ENCODE measurements around the gene DRC3.
"Not testable (repeated sequence)": the region's sequence is repeated elsewhere in the genome, so short reads cannot be mapped to it uniquely, and the experiment has no call there.

Gene DRC3

GRCh38 chr17:17942846-17943245 lies 29.8 kb upstream of the DRC3 start:
- DNase-seq: no peak

DNA sequence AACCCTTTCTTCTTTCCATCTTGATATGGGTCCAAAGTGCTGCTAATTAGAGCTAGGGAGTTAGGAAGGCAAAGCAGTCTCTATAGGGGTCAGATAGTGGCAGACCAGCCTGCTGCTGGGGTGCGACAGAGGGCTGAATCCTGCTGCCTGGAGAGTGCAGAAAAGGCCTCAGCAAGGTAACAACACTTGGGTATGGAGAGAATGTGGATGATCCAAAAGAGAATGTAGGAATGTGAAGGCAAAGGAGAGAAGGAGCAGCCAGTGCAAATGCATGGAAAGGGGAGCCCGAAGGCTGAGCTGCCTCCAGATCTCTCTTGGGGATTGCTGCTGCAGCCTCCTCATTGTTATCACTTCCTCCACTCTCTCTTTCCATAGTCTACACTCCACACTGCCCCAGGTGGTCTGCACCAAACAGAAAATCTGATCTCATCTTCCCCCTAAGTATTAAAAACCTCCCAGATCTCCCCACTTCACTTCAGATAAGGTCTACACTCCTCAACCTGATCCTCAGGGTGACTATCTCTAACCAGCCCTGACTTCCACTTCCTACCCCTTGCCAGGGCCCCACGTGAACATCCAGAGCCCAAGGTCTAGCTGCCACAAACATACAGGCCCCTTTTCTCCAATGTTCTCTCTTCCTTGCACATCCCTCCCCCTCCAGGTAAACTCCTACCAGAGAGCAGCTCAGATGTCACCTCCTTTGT lies 29.2 kb upstream of the DRC3 start:
- no peak for DNase-seq

DNA sequence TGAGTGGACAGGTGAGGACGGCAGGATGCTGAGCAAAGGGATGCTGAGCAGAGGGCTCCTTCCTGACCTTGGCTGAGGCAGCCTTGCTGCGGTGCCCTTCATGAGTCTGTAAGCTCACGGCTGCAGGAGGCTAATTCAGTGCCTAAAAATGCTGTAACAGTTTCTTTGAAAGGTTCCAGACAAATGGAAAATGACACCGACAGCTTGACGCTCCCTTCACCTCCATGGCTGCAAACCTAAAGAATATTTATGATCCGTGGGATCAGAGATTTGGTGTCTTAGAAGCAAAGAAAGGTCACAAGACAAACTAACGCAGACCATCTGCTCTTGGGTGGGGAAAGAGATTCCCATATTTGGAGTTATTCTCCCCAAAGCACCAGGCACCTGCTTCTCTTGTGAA lies 28.4 kb upstream of the DRC3 start:
- DNase-seq: no peak

GRCh38 chr17:17944743-17945142 lies 27.9 kb upstream of the DRC3 start:
- no peak for DNase-seq

GRCh38 chr17:17946093-17946492 lies 26.6 kb upstream of the DRC3 start:
- DNase-seq: no peak

GRCh38 chr17:17947309-17947708 lies 25.4 kb upstream of the DRC3 start:
- DNase-seq: no peak

DNA sequence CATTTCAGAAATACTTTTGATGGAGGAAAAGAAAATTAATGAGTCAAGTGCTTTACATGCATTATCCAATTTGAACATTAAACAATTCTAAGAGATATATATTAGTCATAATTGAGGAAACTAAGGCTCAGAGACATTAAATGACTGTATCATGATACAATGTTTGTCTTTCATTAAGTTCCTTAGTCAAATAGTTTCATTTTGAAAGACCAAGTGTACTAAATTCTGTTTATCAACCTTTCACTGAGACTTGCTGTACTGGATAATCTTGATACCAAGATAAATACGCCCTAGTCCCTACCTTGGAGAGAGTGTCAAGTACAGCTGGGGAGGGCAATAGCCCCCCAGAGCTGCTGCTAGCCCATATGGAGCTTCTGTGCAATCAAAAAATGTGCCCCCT lies 24.7 kb upstream of the DRC3 start:
- DNase-seq: no peak

- no peak for DNase-seq
Measured at GRCh38 chr17:17950347-17950746, 22.3 kb upstream of the DRC3 start.

- DNase-seq: no peak
Measured at GRCh38 chr17:17950806-17951205, 21.9 kb upstream of the DRC3 start.

- no peak for DNase-seq
Measured at GRCh38 chr17:17951524-17951923, 21.1 kb upstream of the DRC3 start.

DNA sequence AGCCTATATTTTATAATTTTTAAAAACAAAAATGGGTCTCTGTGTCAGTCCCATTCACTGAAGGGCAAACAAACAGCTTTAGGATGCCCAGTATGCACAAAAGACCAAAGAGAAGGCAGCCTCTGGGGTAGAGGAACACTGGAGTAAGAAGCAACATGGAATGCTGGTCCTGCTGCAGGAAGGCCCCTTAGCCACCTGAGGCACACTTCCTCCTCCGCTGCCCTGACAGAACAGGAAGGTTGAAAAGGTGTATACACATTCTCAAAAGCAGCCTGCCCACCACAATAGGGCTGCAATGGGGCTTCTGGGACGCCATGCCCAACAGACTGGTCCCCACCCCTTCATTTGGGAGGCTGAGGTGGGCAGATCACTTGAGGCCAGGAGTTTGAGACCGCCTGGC lies 20.0 kb upstream of the DRC3 start:
- DNase-seq: no peak

DNA sequence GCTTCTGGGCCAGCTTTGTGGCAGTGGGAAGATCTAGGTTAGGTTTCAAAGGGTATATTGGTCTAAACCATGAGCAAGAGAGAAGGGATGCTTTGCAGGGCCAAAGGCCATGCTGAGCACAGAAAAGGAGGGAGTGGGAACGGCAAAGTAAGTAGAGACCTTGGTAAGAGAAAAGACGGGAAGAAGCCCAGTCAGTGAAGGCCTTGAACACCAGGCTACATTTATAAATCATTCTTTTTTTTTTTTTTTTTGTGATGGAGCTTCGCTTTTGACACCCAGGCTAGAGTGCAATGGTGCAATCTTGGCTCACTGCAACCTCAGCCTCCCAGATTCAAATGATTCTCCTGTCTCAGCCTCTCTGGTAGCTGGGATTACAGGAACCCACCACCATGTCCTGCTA lies 18.6 kb upstream of the DRC3 start:
- DNase-seq: no peak

DNA sequence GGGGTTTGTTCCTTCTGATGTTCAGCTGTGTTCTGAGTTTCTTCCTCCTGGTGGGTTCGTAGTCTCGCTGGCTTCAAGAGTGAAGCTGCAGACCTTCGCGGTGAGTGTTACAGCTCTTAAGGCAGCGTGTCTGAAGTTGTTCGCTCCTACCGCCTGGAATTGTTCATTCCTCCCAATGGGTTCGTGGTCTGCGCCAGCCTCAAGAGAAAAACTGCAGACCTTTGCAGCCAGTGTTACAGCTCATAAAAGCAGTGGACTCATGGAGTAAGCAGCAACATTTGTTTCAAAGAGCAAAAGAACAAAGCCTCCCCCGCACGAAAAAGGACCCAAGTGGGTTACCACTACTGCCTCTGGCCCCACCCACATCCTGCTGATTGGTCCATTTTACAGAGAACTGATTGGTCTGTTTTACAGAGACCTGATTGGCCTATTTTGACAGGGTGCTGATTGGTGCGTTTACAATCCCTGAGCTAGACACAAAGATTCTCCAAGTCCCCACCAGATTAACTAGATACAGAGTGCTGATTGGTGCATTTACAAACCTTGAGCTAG lies 16.8 kb upstream of the DRC3 start:
- not testable (repeated sequence) for DNase-seq

DNA sequence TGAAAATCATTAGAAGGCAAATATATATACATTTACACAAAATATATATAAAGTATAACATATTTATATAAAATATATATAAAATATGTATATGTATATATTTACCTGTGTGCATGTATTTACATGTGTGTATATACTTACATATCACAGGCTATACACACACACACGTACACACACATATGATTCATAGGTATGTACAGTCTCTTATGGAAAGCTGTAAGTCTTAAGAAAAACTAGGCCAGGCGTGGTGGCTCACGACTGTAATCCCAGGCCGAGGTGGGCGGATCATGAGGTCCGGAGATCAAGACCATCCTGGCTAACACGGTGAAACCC lies 15.1 kb upstream of the DRC3 start:
- no peak for DNase-seq

DNA sequence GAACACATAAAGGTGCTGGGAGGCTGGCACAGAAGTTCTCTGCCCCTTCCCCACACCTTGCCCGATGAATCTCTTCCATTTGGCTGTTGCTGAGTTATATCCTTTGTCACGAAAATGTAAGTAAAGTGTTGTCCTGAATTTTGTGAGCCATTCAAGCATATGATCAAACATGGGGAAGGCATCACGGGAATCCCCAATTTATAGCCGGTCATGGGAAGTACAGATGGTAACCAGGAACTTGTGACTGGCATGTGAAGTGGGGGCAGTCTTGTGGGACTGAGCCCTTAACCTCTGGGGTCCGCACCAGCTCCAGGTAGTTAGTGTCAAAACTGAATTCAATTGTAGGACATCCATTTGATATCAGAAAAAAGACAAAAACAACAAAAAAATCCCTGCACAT lies 13.7 kb upstream of the DRC3 start:
- no peak for DNase-seq

DNA sequence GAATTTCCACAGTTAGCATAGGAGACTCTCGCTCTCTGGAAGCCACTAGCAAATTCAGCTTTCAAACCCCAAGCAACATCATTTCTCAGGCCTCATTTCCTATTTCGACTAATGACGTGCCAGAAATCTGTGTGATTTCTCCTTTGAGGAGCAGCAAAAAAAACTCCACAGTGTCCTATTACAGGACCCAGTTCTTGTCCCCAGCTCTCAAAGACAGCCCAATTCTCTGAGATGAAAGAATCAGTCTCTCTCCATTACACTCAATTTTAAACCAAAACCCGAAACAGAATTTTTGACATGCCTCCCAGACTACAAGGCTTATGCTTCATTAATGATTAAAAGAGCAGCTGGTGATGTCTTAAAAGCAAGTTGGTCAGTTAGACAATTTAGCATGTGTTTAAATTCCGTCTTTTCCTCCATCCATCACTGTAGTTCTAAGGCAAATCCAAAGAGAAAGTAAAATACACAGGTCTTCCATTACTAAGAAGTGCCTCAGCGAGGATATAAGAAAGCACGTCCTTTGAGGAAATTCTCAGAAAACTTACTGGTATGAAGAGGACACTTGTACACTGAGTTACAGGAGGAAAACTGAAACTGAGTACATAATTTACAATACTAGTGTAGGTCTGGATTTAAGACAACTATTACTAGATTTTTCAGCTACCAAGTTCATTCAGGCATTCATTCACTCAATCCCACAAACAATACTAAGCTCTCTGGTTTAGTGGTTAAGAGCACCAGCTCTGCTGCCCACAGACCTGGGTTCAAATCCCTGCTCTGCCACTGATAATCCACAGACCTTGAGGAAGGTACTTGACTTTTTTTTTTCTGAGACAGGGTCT lies 12.9 kb upstream of the DRC3 start:
- DNase-seq: no peak

GRCh38 chr17:17960500-17961030 lies 12.1 kb upstream of the DRC3 start:
- DNase-seq: no peak

- no peak for DNase-seq
Measured at GRCh38 chr17:17963066-17963465, 9.6 kb upstream of the DRC3 start.

GRCh38 chr17:17963694-17964436 lies 8.8 kb upstream of the DRC3 start:
- no peak for DNase-seq

DNA sequence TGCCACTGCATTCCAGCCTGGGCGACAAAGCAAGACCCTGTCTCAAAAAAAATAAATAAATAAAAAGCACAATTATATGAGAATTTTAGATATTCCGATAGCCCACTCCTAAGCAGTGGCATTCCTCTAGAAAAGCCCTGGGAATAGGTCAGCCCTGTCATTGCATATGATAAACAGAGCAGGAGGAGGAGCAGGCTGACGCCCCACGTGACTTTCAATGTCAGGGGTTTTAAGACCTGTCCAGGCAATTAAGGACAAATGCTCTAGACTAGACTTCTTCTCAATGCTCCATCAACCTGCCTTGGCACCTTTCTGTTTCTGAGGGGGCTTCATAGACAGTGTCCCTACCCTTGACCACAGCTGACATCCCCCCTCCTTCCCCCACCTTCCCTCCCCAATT lies 8.0 kb upstream of the DRC3 start:
- no peak for DNase-seq

GRCh38 chr17:17965152-17965721 lies 7.4 kb upstream of the DRC3 start:
- DNase-seq: no peak

DNA sequence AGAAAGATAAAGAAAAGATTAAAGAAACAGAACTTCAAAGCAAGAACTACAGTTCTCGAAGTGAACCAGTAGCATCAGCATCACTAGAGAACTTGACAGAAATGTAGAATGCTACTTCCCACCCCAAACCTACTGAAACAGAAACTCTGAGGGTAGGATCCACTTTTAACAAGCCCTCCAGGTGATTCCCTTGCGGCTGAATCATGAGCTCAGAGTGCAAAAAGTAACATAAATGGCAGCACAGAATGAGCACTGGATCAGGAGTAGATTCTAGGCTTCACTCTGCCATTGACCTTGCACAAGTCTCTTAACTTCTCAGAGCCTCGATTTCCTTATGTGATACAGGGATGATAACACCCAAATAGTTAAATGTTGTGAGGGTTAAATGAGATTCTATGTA lies 6.3 kb upstream of the DRC3 start:
- no peak for DNase-seq

All from AML-193 (cell line).